ENCODE measurements around the gene TSPAN15.

DNA sequence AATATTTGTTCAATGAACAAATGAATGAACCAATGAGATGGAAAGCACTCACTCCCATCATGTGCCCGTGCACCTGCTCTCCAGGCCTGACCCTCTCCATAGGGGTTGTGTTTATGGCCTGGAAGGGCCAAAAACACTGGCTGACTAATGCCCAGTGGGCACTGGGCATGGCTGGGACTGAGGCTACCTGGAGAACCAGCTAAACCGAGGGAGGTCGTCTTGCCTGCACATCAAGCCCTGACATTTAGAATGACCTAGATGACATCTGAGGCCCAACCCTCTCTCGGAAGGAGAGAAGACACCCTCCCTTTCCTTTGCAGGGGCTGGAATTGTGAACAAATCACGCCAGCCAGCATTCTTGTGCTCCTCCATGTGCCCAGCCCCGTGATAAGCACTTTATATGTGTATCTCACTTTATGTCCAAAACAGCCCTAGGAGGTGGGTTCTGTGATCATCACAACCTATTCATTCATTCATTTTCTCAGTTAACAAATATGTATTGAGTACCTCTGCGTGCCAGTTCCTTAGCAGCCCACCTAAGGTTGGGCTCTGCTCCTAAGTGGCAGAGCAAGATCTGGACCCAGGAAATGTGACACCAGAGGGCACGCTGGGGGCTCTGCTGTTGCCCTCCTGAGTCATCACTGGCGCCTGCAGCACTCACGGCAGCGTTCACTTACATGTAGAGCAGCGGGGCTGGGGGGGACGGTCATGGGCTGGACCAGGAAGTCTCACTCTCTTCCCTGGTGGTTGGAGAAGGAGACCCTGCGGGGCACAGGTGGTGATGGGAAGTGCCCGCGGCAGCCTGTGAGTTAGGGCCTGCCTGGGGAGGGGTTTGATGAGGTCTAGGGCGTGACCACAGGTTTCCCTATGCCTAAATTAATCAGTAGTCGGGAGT, 52.0 kb downstream of the TSPAN15 start:
- TF ChIP-seq, protein P1, sequence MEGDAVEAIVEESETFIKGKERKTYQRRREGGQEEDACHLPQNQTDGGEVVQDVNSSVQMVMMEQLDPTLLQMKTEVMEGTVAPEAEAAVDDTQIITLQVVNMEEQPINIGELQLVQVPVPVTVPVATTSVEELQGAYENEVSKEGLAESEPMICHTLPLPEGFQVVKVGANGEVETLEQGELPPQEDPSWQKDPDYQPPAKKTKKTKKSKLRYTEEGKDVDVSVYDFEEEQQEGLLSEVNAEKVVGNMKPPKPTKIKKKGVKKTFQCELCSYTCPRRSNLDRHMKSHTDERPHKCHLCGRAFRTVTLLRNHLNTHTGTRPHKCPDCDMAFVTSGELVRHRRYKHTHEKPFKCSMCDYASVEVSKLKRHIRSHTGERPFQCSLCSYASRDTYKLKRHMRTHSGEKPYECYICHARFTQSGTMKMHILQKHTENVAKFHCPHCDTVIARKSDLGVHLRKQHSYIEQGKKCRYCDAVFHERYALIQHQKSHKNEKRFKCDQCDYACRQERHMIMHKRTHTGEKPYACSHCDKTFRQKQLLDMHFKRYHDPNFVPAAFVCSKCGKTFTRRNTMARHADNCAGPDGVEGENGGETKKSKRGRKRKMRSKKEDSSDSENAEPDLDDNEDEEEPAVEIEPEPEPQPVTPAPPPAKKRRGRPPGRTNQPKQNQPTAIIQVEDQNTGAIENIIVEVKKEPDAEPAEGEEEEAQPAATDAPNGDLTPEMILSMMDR (IDR thresholded peaks at IDR 0.05) = no peak
- TF ChIP-seq, protein P2, sequence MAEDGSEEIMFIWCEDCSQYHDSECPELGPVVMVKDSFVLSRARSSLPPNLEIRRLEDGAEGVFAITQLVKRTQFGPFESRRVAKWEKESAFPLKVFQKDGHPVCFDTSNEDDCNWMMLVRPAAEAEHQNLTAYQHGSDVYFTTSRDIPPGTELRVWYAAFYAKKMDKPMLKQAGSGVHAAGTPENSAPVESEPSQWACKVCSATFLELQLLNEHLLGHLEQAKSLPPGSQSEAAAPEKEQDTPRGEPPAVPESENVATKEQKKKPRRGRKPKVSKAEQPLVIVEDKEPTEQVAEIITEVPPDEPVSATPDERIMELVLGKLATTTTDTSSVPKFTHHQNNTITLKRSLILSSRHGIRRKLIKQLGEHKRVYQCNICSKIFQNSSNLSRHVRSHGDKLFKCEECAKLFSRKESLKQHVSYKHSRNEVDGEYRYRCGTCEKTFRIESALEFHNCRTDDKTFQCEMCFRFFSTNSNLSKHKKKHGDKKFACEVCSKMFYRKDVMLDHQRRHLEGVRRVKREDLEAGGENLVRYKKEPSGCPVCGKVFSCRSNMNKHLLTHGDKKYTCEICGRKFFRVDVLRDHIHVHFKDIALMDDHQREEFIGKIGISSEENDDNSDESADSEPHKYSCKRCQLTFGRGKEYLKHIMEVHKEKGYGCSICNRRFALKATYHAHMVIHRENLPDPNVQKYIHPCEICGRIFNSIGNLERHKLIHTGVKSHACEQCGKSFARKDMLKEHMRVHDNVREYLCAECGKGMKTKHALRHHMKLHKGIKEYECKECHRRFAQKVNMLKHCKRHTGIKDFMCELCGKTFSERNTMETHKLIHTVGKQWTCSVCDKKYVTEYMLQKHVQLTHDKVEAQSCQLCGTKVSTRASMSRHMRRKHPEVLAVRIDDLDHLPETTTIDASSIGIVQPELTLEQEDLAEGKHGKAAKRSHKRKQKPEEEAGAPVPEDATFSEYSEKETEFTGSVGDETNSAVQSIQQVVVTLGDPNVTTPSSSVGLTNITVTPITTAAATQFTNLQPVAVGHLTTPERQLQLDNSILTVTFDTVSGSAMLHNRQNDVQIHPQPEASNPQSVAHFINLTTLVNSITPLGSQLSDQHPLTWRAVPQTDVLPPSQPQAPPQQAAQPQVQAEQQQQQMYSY (CRISPR knock-in tag; IDR thresholded peaks at IDR 0.05) = no peak
- TF ChIP-seq FOXJ3 (CRISPR knock-in tag; IDR thresholded peaks at IDR 0.05; ENCODE audit: borderline replicate concordance) (no peak), FOXP1 (CRISPR knock-in tag; IDR thresholded peaks at IDR 0.05; ENCODE audit: borderline replicate concordance) (no peak), JUN (CRISPR knock-in tag; IDR thresholded peaks at IDR 0.05) (no peak), EMX1 (CRISPR knock-in tag; IDR thresholded peaks at IDR 0.05) (no peak), ELF4 (CRISPR knock-in tag; IDR thresholded peaks at IDR 0.05; ENCODE audit: low read depth) (no peak), ZNF423 (CRISPR knock-in tag; IDR thresholded peaks at IDR 0.05) (no peak), SP1 (CRISPR knock-in tag; conservative IDR thresholded peaks at IDR 0.05) (no peak), TP53 (CRISPR knock-in tag; IDR thresholded peaks at IDR 0.05) (no peak)
- TF ChIP-seq, protein P3, sequence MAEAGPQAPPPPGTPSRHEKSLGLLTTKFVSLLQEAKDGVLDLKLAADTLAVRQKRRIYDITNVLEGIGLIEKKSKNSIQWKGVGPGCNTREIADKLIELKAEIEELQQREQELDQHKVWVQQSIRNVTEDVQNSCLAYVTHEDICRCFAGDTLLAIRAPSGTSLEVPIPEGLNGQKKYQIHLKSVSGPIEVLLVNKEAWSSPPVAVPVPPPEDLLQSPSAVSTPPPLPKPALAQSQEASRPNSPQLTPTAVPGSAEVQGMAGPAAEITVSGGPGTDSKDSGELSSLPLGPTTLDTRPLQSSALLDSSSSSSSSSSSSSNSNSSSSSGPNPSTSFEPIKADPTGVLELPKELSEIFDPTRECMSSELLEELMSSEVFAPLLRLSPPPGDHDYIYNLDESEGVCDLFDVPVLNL (CRISPR knock-in tag; IDR thresholded peaks at IDR 0.05; ENCODE audit: borderline replicate concordance, low read depth) = no peak
- TF ChIP-seq, protein P4, sequence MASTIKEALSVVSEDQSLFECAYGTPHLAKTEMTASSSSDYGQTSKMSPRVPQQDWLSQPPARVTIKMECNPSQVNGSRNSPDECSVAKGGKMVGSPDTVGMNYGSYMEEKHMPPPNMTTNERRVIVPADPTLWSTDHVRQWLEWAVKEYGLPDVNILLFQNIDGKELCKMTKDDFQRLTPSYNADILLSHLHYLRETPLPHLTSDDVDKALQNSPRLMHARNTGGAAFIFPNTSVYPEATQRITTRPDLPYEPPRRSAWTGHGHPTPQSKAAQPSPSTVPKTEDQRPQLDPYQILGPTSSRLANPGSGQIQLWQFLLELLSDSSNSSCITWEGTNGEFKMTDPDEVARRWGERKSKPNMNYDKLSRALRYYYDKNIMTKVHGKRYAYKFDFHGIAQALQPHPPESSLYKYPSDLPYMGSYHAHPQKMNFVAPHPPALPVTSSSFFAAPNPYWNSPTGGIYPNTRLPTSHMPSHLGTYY (CRISPR knock-in tag; IDR thresholded peaks at IDR 0.05) = no peak
- TF ChIP-seq, protein P5, sequence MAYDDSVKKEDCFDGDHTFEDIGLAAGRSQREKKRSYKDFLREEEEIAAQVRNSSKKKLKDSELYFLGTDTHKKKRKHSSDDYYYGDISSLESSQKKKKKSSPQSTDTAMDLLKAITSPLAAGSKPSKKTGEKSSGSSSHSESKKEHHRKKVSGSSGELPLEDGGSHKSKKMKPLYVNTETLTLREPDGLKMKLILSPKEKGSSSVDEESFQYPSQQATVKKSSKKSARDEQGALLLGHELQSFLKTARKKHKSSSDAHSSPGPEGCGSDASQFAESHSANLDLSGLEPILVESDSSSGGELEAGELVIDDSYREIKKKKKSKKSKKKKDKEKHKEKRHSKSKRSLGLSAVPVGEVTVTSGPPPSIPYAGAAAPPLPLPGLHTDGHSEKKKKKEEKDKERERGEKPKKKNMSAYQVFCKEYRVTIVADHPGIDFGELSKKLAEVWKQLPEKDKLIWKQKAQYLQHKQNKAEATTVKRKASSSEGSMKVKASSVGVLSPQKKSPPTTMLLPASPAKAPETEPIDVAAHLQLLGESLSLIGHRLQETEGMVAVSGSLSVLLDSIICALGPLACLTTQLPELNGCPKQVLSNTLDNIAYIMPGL (CRISPR knock-in tag; IDR thresholded peaks at IDR 0.05) = no peak

Data from WTC11 (cell line).